Suprapubic skin (tissue), 4 donors: ENCODE measurements around the gene NCKAP5.

Experiments
- EP300 ChIP-seq: sonication (generic); formaldehyde crosslinking; IDR thresholded peaks from one replicate; pipeline ENCODE4 v1.6.1; 2017; ENCODE audit warnings: antibody characterized with exemption
- POLR2A ChIP-seq, 2 donors: fragments of 450-650 bp; IDR thresholded peaks; one replicate each; pipeline ENCODE4 v1.6.1; 2017; ENCODE audit warnings: antibody characterized with exemption in 2 of 2, mild to moderate bottlenecking in 2 of 2, moderate library complexity in 2 of 2
- POLR2AphosphoS5 ChIP-seq, 3 donors: sonication (generic); formaldehyde crosslinking; IDR thresholded peaks; one replicate each; pipeline ENCODE4 v1.6.1; 2017; ENCODE audit warnings: antibody characterized with exemption in 3 of 3
- TF ChIP-seq, protein P1 (sequence below), 2 donors: fragments of 200-600 bp in 1 of 2; fragments of 450-650 bp in 1 of 2; sonication (generic) in 1 of 2; IDR thresholded peaks; one replicate each; pipeline ENCODE4 v1.5.1; 2016 to 2019; ENCODE audit warnings: antibody characterized with exemption in 2 of 2, mild to moderate bottlenecking in 1 of 2, moderate library complexity in 1 of 2

GRCh38 chr2:132677661-132678060 lies 890.6 kb downstream of the NCKAP5 start:
- TF ChIP-seq POLR2AphosphoS5 (IDR thresholded peaks at IDR 0.05) (no peak), POLR2A (IDR thresholded peaks at IDR 0.05) (no peak), EP300 (no peak)
- TF ChIP-seq, protein P1, sequence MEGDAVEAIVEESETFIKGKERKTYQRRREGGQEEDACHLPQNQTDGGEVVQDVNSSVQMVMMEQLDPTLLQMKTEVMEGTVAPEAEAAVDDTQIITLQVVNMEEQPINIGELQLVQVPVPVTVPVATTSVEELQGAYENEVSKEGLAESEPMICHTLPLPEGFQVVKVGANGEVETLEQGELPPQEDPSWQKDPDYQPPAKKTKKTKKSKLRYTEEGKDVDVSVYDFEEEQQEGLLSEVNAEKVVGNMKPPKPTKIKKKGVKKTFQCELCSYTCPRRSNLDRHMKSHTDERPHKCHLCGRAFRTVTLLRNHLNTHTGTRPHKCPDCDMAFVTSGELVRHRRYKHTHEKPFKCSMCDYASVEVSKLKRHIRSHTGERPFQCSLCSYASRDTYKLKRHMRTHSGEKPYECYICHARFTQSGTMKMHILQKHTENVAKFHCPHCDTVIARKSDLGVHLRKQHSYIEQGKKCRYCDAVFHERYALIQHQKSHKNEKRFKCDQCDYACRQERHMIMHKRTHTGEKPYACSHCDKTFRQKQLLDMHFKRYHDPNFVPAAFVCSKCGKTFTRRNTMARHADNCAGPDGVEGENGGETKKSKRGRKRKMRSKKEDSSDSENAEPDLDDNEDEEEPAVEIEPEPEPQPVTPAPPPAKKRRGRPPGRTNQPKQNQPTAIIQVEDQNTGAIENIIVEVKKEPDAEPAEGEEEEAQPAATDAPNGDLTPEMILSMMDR (IDR thresholded peaks at IDR 0.05) = no peak
